Gastrocnemius medialis (tissue), 4 donors: Measurements from ENCODE around the gene TRPV6. TPM values are rescaled to one million over a fixed set of nuclear protein-coding genes. Genes with fewer than 3 reads are reported as not detected.

ENCODE experiments used
- ATAC-seq, 2 donors: fragments of 150-250 bp; one replicate each; pipeline ENCODE4 v1.9.1; 2016
- DNase-seq, 2 donors: peaks; one replicate each; pipeline ENCODE4 v3.0.0-alpha.2; 2019
- H3K27ac ChIP-seq, 4 donors: fragments of 200-600 bp; sonication (generic); 1 replicate in 1 of 4; 2 replicates in 3 of 4; pipeline ENCODE4 v1.5.1; 2016 to 2018; ENCODE audit warnings: mild to moderate bottlenecking in 2 of 4, moderate library complexity in 1 of 4
- H3K27me3 ChIP-seq, 3 donors: fragments of 200-600 bp; sonication (generic) in 2 of 3; 1 replicate in 1 of 3; 2 replicates in 2 of 3; pipeline versions ENCODE4 v1.5.1 to v1.6.0; 2016 to 2019; ENCODE audit warnings: mild to moderate bottlenecking in 1 of 3, moderate library complexity in 1 of 3
- H3K36me3 ChIP-seq, 2 donors: fragments of 200-600 bp; sonication (generic) in 1 of 2; one replicate each; pipeline ENCODE4 v1.5.1; 2017 to 2018
- H3K4me1 ChIP-seq, 2 donors: fragments of 200-600 bp; sonication (generic) in 1 of 2; one replicate each; pipeline ENCODE4 v1.5.1; 2016 to 2017; ENCODE audit warnings: mild to moderate bottlenecking in 2 of 2
- H3K4me3 ChIP-seq, 4 donors: fragments of 200-600 bp; sonication (generic) in 3 of 4; 1 replicate in 1 of 4; 2 replicates in 3 of 4; pipeline ENCODE4 v1.5.1; 2016 to 2019; ENCODE audit warnings: mild to moderate bottlenecking in 2 of 4
- H3K9me3 ChIP-seq, 3 donors: fragments of 200-600 bp; sonication (generic) in 2 of 3; 1 replicate in 1 of 3; 2 replicates in 2 of 3; pipeline ENCODE4 v1.5.1; 2016 to 2019
- POLR2A ChIP-seq, 2 donors: fragments of 450-650 bp; IDR thresholded peaks; one replicate each; pipeline ENCODE4 v1.6.1; 2017; ENCODE audit warnings: antibody characterized with exemption in 2 of 2, mild to moderate bottlenecking in 2 of 2, moderate library complexity in 2 of 2
- in situ Hi-C, 4 donors: fragments of 200-750 bp; cut with MboI; loops; one replicate each; pipeline versions ENCODE4 v1.15.0 to v1.8.0; 2017; ENCODE audit warnings: low sequenced_read_pairs in 4 of 4
- intact Hi-C: fragments of 100-400 bp; cut with DNase I; formaldehyde crosslinking; loops from one replicate; pipeline ENCODE4 v1.15.1; 2023; ENCODE audit warnings: low total_unique reads
- total RNA-seq, 4 donors: library from RNA; depleted of rRNA; stranded (reverse); fragments of >200 nt; gene quantifications; one replicate each; pipeline versions ENCODE4 v1.1.0 to v1.2.3, GENCODE V29; 2016
- TF ChIP-seq, protein P1 (sequence below), 5 experiments: fragments of 450-650 bp in 3 of 5; fragments of 200-600 bp in 2 of 5; sonication (generic) in 2 of 5; IDR thresholded peaks in 4 of 5; conservative IDR thresholded peaks in 1 of 5; 1 replicate in 4 of 5; 2 replicates in 1 of 5; pipeline ENCODE4 v1.5.1; 2016 to 2019; ENCODE audit warnings: antibody characterized with exemption in 5 of 5, mild to moderate bottlenecking in 3 of 5, moderate library complexity in 3 of 5

Gene TRPV6
- total RNA-seq, 4 donors from 2014 or later: not detected

DNA sequence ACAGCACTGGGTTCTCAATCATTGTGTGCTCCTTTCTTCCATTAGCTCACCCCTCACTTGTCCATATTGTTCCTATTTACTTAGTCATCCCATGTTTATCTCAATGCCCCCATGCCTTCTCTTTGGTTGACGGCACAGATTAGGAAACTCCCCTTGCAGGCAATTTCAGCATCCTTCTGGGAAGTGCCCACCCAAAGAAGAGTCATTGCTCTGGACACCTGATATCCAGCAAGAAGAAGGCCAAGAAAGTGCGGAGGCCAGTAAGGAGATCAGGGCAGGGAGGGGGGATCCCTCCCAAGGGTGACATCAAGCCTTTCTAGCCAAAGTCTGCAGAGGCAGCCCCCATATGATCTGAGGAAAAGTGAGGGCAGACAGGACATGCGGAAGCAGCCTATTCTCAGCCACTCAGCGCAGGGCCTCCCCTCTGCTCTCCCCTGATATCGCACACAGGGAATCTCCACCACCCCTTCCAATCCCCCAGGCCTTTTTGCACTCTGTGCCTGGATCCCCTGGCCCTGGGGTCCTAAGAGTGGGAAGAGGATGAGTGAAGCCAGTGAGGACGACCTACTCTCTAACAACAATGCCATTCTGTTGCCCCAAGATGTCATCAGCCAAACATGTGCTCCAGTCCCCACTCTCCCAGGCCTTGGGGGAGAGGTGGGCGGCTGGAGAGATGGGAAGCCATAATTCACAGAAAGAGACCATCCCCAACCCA is 1.8 kb downstream of the TRPV6 start:
- H3K9me3 ChIP-seq: no peaks in the 10 kb centered on the region
- H3K36me3 ChIP-seq: no peaks in the 10 kb centered on the region
- TF ChIP-seq, protein P1, sequence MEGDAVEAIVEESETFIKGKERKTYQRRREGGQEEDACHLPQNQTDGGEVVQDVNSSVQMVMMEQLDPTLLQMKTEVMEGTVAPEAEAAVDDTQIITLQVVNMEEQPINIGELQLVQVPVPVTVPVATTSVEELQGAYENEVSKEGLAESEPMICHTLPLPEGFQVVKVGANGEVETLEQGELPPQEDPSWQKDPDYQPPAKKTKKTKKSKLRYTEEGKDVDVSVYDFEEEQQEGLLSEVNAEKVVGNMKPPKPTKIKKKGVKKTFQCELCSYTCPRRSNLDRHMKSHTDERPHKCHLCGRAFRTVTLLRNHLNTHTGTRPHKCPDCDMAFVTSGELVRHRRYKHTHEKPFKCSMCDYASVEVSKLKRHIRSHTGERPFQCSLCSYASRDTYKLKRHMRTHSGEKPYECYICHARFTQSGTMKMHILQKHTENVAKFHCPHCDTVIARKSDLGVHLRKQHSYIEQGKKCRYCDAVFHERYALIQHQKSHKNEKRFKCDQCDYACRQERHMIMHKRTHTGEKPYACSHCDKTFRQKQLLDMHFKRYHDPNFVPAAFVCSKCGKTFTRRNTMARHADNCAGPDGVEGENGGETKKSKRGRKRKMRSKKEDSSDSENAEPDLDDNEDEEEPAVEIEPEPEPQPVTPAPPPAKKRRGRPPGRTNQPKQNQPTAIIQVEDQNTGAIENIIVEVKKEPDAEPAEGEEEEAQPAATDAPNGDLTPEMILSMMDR (IDR thresholded peaks at IDR 0.05 in 4 of 5, conservative IDR thresholded peaks at IDR 0.05 in 1 of 5): no peak
- no peak for TF ChIP-seq POLR2A (IDR thresholded peaks at IDR 0.05)
- H3K4me3 ChIP-seq: no peak overlapping the region
- DNase-seq: no peak
- no peak for ATAC-seq
- H3K27ac ChIP-seq: no peak overlapping the region
- no peaks in the 10 kb centered on the region for H3K4me1 ChIP-seq
- in situ Hi-C loops: no loop called here
- intact Hi-C loops: no loop called here
- peaks cover 0 to 2% (median 0%) of the 10 kb centered on the region in 3 donors for H3K27me3 ChIP-seq

DNA sequence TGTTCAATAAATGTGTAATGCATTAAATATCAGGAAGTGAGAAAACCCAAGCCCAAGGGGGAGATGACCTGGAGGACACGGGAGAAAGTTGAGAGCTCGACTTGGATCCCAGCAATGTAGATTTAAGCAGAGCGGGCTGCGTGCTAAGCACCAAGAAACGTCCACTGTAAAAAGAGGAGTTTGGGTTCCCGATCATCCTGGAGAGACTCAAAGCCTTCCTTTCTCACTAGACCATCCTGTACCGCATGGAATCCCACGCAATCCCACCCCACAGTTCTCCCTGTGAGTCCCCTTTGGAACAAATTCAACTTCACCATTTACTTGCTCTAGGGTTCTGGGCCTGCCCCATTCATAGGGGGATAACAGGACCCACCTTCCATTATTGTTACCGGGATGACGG is 2.4 kb downstream of the TRPV6 start:
- Histone ChIP-seq H3K4me1 (no peaks in the 10 kb centered on the region), H3K36me3 (no peaks in the 10 kb centered on the region), H3K27me3 (peaks cover 0 to 2% (median 0%) of the 10 kb centered on the region in 3 donors), H3K4me3 (no peak overlapping the region), H3K9me3 (no peaks in the 10 kb centered on the region), H3K27ac (no peak overlapping the region)
- DNase-seq (no peak), ATAC-seq (no peak)
- intact Hi-C loops (no loop called here), in situ Hi-C loops (no loop called here)
- TF ChIP-seq POLR2A (IDR thresholded peaks at IDR 0.05): no peak
- TF ChIP-seq, protein P1 (IDR thresholded peaks at IDR 0.05 in 4 of 5, conservative IDR thresholded peaks at IDR 0.05 in 1 of 5): no peak

DNA sequence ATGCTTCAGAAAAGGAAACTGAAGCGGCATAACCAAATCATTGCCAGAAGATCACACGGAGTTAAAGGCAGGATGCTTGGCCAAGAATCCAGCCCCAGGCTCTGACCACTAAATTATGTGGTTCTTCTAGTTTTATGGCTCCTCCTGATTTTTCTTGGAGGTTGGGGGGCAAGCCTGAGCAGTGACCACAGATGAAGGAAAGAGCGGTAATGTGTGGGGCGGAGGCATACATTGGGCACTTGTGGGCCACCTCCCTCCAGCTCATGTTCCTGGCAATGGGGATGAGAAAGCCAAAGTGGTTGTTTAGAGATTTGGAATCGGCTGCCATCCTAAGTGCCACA is 3.2 kb downstream of the TRPV6 start:
- no peaks in the 10 kb centered on the region for H3K36me3 ChIP-seq
- intact Hi-C loops (no loop called here), in situ Hi-C loops (no loop called here)
- H3K9me3 ChIP-seq: no peaks in the 10 kb centered on the region
- no peak overlapping the region for H3K27ac ChIP-seq
- H3K27me3 ChIP-seq: peaks cover 0 to 2% (median 0%) of the 10 kb centered on the region in 3 donors
- TF ChIP-seq, protein P1 (IDR thresholded peaks at IDR 0.05 in 4 of 5, conservative IDR thresholded peaks at IDR 0.05 in 1 of 5): no peak
- TF ChIP-seq POLR2A (IDR thresholded peaks at IDR 0.05): no peak
- no peak overlapping the region for H3K4me3 ChIP-seq
- H3K4me1 ChIP-seq: no peaks in the 10 kb centered on the region
- no peak for DNase-seq
- no peak for ATAC-seq

DNA sequence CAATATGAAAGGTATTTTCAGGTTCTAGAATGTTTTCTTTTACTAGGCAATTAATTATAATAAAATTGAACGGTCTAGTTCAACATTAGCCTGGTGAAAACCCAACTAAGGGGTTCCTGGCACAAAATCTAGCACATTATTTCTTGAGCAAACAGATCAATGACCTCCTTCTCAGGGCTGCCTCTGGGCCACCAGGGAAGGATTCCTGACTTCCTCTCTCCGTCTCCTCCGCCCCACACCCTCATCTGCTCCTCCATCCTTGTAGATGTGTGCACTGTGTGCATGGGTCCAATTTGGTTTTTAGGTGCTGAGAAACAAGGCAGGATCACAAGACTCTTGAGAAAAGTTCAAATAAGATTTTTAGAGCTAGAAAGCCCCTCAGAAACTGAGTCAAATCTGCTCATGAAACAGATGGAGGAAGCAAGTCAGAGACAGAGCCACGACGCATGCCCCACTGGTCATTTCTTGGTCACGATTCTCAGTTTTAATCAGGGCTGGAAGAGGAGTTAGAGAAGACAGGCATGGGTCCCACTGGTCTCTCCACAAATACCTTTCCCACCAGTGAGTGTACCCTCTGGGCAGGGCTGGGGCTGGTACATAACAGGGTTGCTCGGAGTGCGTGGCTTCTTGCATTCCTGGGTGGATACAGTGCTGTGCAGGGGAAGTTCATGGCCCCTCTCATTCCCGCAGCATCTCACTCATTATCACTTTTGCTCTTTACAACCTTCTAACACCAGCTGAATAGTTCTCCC is 3.8 kb downstream of the TRPV6 start:
- Histone ChIP-seq H3K27me3 (peaks cover 0 to 2% (median 0%) of the 10 kb centered on the region in 3 donors), H3K4me3 (no peak overlapping the region), H3K4me1 (no peaks in the 10 kb centered on the region), H3K36me3 (no peaks in the 10 kb centered on the region), H3K9me3 (no peaks in the 10 kb centered on the region), H3K27ac (no peak overlapping the region)
- TF ChIP-seq, protein P1 (IDR thresholded peaks at IDR 0.05 in 4 of 5, conservative IDR thresholded peaks at IDR 0.05 in 1 of 5): no peak
- TF ChIP-seq POLR2A (IDR thresholded peaks at IDR 0.05): no peak
- intact Hi-C loops (no loop called here), in situ Hi-C loops (no loop called here)
- ATAC-seq: no peak
- DNase-seq: no peak
